Brain microvascular endothelial cell (primary cell): ENCODE data around the gene BTBD9.

Experiments
- DNase-seq: peaks from one replicate; pipeline ENCODE4 v3.0.0-alpha.2; 2020
- H3K27ac ChIP-seq: fragments of 250-450 bp; sonication (Bioruptor Pico); 2 replicates; pipeline ENCODE4 v1.5.1; 2020; ENCODE audit warnings: mild to moderate bottlenecking, moderate library complexity
- H3K27me3 ChIP-seq: fragments of 250-450 bp; sonication (Bioruptor Pico); replicated peaks from 2 replicates; pipeline ENCODE4 v1.5.1; 2020; ENCODE audit warnings: mild to moderate bottlenecking
- H3K36me3 ChIP-seq: fragments of 250-450 bp; sonication (Bioruptor Pico); replicated peaks from 2 replicates; pipeline ENCODE4 v1.5.1; 2020; ENCODE audit warnings: mild to moderate bottlenecking
- H3K4me3 ChIP-seq: 2 replicates; pipeline ENCODE4 v1.5.1; 2011; ENCODE audit warnings: low read depth, mild to moderate bottlenecking, control low read depth, low read length, moderate library complexity
- in situ Hi-C: cut with HindIII; loops from 2 replicates; pipeline ENCODE4 v1.10.0; 2017; ENCODE audit warnings: low sequenced_read_pairs, low pct_ligation_motif_present
- TF ChIP-seq, protein P1 (sequence below): IDR thresholded peaks from 2 replicates; pipeline ENCODE4 v1.5.1; 2011; ENCODE audit warnings: low read depth, mild to moderate bottlenecking, moderate library complexity, low read length, control low read depth, inconsistent platforms; ENCODE audit errors: missing control alignments

Gene BTBD9

DNA sequence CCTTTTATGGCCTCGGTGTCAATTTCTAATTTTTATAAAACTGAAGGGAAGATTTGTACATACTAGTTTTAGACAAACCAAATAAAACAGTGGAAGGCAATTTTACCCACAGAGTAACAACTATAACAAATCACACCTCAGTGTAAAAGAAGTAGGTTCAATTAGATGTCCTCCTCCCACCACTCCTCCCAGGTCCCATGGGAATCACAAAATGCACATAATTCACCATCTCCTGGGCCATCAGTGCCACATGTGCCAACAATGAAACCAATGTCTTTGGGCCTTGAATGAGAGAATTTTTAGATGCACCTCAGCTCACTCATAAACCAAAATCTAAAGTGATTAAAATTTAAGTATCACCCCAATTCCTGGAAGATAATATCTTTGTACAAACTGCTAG, 267.8 kb downstream of the BTBD9 start:
- no peak overlapping the region for H3K4me3 ChIP-seq

DNA sequence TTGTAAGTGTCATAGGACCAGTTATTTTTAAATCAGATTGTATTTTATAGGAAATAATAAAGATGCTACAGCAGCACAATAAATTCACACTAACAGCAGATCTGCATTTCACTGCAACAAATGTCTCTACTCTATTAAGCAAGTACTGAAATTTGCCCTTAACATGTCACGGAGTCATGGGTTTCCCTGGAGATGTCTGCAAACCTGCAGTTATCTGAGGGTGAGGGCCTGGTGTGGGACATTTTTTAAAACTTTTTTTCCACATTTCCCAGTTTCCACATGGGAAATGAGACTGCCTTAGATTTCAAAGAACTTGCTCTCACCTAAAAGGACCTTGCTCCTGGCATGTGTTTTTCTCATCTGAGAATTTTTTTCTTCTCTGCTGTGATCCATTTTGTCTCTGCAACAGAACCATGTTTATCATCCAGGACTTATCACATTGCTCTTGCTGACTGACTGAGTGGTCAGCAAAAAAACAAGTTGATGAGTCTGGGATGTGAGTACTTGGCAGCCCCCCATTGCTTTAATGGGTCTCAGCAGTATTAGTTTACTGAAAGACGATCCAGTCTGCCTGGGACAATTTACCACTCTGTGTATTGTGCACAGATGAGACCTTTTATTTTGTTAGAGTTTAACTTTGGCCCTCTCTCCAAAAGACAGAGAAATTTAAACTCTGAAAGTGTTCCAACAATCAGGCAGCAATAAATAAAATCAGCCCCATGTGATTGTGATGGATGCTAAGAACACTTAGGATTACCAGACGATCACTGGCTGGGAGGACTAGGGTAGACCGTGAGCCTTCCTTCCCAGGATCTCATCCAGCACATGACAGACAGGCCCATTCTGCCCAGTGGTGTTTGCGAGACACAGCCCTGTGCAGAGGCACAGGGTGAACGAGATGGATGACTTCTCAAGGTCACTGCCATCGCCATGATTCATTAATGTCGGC, 268.8 kb downstream of the BTBD9 start:
- H3K4me3 ChIP-seq: no peak overlapping the region
- TF ChIP-seq, protein P1, sequence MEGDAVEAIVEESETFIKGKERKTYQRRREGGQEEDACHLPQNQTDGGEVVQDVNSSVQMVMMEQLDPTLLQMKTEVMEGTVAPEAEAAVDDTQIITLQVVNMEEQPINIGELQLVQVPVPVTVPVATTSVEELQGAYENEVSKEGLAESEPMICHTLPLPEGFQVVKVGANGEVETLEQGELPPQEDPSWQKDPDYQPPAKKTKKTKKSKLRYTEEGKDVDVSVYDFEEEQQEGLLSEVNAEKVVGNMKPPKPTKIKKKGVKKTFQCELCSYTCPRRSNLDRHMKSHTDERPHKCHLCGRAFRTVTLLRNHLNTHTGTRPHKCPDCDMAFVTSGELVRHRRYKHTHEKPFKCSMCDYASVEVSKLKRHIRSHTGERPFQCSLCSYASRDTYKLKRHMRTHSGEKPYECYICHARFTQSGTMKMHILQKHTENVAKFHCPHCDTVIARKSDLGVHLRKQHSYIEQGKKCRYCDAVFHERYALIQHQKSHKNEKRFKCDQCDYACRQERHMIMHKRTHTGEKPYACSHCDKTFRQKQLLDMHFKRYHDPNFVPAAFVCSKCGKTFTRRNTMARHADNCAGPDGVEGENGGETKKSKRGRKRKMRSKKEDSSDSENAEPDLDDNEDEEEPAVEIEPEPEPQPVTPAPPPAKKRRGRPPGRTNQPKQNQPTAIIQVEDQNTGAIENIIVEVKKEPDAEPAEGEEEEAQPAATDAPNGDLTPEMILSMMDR: no peak
- DNase-seq: no peak
- no peaks in the 10 kb centered on the region for H3K36me3 ChIP-seq
- H3K27ac ChIP-seq: no peak overlapping the region
- in situ Hi-C loops: no loop called here
- H3K27me3 ChIP-seq: no peaks in the 10 kb centered on the region

More for the DNA sequence above, 267.8 kb downstream of the BTBD9 start:
- Histone ChIP-seq H3K27me3 (no peaks in the 10 kb centered on the region), H3K27ac (no peak overlapping the region), H3K36me3 (no peaks in the 10 kb centered on the region)
- in situ Hi-C loops: no loop called here
- DNase-seq: no peak
- TF ChIP-seq, protein P1: no peak

DNA sequence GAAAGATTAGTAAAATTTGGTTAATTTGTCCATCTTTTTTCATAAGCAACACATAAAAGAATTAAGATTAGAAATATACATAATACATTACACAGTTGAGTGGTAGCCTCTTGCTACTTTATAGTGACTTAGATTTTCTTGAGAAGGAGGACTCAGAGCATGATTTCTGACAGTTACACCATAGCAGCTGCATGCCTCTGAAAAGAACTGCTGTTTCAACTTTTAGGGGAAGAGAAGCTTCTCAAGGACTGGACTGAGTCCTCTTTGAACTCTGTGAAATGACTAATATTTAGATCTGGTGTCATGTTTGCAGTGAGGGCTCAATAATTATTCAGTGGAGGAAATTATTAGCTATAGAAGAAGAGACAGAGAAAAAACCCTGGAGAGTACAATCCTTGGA, 272.5 kb downstream of the BTBD9 start:
- Histone ChIP-seq H3K4me3 (no peak overlapping the region), H3K27ac (no peak overlapping the region), H3K36me3 (no peaks in the 10 kb centered on the region), H3K27me3 (no peaks in the 10 kb centered on the region)
- in situ Hi-C loops: no loop called here
- DNase-seq: no peak
- TF ChIP-seq, protein P1: no peak

DNA sequence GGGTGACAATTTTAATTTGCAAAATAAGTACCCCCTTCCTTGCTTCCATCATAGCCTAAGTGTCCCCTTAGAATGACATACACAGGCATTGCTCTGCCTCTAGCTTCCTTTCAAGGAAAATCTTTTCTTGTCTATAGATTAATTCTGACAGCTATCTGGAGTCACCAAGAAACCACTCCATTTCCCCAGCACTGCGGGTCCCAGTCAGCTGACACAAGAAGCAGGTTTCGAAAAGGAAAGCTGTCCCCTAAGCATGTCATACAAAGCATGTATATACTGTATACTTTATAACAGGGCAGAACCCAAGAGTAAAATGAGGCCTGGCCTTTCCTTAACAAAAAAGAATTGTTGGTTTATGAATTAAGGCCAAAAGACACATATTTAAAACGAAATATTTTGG, 273.5 kb downstream of the BTBD9 start:
- no peak for DNase-seq
- no peaks in the 10 kb centered on the region for H3K27me3 ChIP-seq
- no peaks in the 10 kb centered on the region for H3K36me3 ChIP-seq
- in situ Hi-C loops: no loop called here
- no peak overlapping the region for H3K27ac ChIP-seq
- TF ChIP-seq, protein P1: no peak
- no peak overlapping the region for H3K4me3 ChIP-seq

DNA sequence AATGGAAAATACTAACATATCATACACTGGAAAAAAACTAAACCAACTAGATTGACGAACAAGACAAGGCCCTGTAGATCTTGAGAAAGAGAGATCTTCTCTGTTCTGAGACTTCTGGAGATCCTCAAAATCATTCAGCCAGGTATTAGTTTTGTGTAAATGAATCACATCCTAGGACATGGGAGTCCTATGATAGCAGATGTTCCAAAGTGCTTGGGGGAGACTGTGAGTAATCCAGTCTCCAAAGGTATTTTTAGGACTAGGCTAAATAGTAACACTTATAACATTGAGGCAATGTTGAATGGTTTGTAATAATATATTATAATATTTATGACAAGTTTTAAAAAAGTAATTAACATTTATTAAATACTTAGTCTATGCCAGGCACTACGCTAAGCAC, 275.0 kb downstream of the BTBD9 start:
- Histone ChIP-seq H3K36me3 (no peaks in the 10 kb centered on the region), H3K27me3 (no peaks in the 10 kb centered on the region), H3K4me3 (no peak overlapping the region), H3K27ac (no peak overlapping the region)
- DNase-seq: no peak
- TF ChIP-seq, protein P1: no peak
- in situ Hi-C loops: no loop called here
